H1 (cell line): ENCODE data around the gene ZC3H12C. TPM values are rescaled to one million over a fixed set of nuclear protein-coding genes. Genes with fewer than 3 reads are reported as not detected.

ENCODE experiments used
- CTCF ChIA-PET: fragments of 300-600 bp; sonication (Branson Sonifier 250); formaldehyde crosslinking; loops from one replicate; lab custom pipeline; 2021; ENCODE audit not compliant: partially characterized antibody; lab: Charles Lee
- POLR2A ChIA-PET: fragments of 300-600 bp; sonication (Branson Sonifier 250); formaldehyde crosslinking; loops from one replicate; lab custom pipeline; 2021; ENCODE audit warnings: inconsistent platforms; ENCODE audit not compliant: partially characterized antibody; lab: Charles Lee
- DNase-seq, 2 experiments: peaks; one replicate each; pipeline versions ENCODE4 v3.0.0 to v3.0.0-alpha.2; 2010 to 2022; ENCODE audit warnings: low spot score in 2 of 2, low read depth in 1 of 2, mixed read lengths in 1 of 2
- FAIRE-seq: peaks from 2 replicates; lab custom pipeline; 2011; peaks lifted over from hg19 to GRCh38; lab: Jason Lieb, UNC
- H2AFZ ChIP-seq: 2 replicates; pipeline ENCODE4 v1.8.1; 2012; ENCODE audit warnings: low read length, inconsistent platforms
- H2AK5ac ChIP-seq: 2 replicates; pipeline ENCODE4 v1.6.1; 2013; ENCODE audit warnings: low read depth, low read length
- H2BK120ac ChIP-seq: replicated peaks from 2 replicates; pipeline ENCODE3; 2013; ENCODE audit warnings: low read depth, low read length, inconsistent platforms
- H2BK12ac ChIP-seq: 2 replicates; pipeline ENCODE4 v1.6.1; 2013; ENCODE audit warnings: low read depth, low read length
- H2BK15ac ChIP-seq: 2 replicates; pipeline ENCODE4 v1.6.1; 2013; ENCODE audit warnings: low read length
- H2BK20ac ChIP-seq: 2 replicates; pipeline ENCODE4 v1.6.1; 2013; ENCODE audit warnings: low read length
- H2BK5ac ChIP-seq: 2 replicates; pipeline ENCODE4 v1.6.1; 2013; ENCODE audit warnings: low read depth, low read length
- H3K14ac ChIP-seq: 2 replicates; pipeline ENCODE4 v1.6.1; 2013; ENCODE audit warnings: inconsistent platforms; ENCODE audit not compliant: insufficient read length
- H3K18ac ChIP-seq: 2 replicates; pipeline ENCODE4 v1.6.1; 2013; ENCODE audit warnings: low read length; ENCODE audit errors: extremely low read depth
- H3K23ac ChIP-seq: 2 replicates; pipeline ENCODE4 v1.6.1; 2013; ENCODE audit warnings: inconsistent platforms; ENCODE audit not compliant: insufficient read length
- H3K23me2 ChIP-seq: 2 replicates; pipeline ENCODE4 v1.6.1; 2013; ENCODE audit warnings: low read depth, low read length
- H3K27ac ChIP-seq: 2 replicates; pipeline ENCODE4 v1.6.1; 2011; ENCODE audit warnings: low read depth, low read length, inconsistent platforms
- H3K27me3 ChIP-seq, 4 experiments: replicated peaks in 1 of 4; 1 replicate in 1 of 4; 2 replicates in 3 of 4; pipeline versions ENCODE4 v1.6.1 to v1.8.1; 2011 to 2013; ENCODE audit warnings: low read length in 3 of 4, mild to moderate bottlenecking in 3 of 4, inconsistent platforms in 2 of 4, mixed read lengths in 2 of 4, moderate library complexity in 1 of 4; ENCODE audit not compliant: control insufficient read depth in 3 of 4, insufficient read depth in 3 of 4; ENCODE audit errors: extremely low read depth in 1 of 4
- H3K36me3 ChIP-seq, 4 experiments: 2 replicates each; pipeline versions ENCODE4 v1.6.1 to v1.8.1; 2011 to 2013; ENCODE audit warnings: mild to moderate bottlenecking in 4 of 4, low read length in 3 of 4, moderate library complexity in 2 of 4, control low read depth in 1 of 4, inconsistent platforms in 1 of 4; ENCODE audit not compliant: insufficient read depth in 4 of 4, control insufficient read depth in 2 of 4
- H3K4ac ChIP-seq: replicated peaks from 2 replicates; pipeline ENCODE3; 2013; ENCODE audit warnings: low read length, low read depth, mixed read lengths, inconsistent platforms; ENCODE audit not compliant: insufficient read length
- H3K4me1 ChIP-seq, 4 experiments: replicated peaks in 1 of 4; 1 replicate in 1 of 4; 2 replicates in 3 of 4; pipeline versions ENCODE4 v1.6.1 to v1.8.1; 2011 to 2013; ENCODE audit warnings: low read length in 3 of 4, inconsistent platforms in 2 of 4, mixed read lengths in 1 of 4; ENCODE audit not compliant: insufficient read depth in 4 of 4, control insufficient read depth in 3 of 4
- H3K4me2 ChIP-seq, 2 experiments: 2 replicates each; pipeline versions ENCODE4 v1.6.1 to v1.8.1; 2011 to 2013; ENCODE audit warnings: low read depth in 2 of 2, low read length in 2 of 2, control low read depth in 1 of 2, inconsistent platforms in 1 of 2, mild to moderate bottlenecking in 1 of 2; ENCODE audit not compliant: insufficient read depth in 1 of 2
- H3K4me3 ChIP-seq, 4 experiments: fragments of 200-600, 300-600 bp in 1 of 4; sonication (generic), shearing (Covaris generic), sonication (Bioruptor Twin) in 1 of 4; 2 replicates each; pipeline versions ENCODE4 v1.5.1 to v1.8.1; 2011 to 2016; ENCODE audit warnings: low read length in 4 of 4, low read depth in 3 of 4, control low read depth in 2 of 4, inconsistent platforms in 2 of 4, mild to moderate bottlenecking in 2 of 4, mixed read lengths in 1 of 4, moderate library complexity in 1 of 4; ENCODE audit not compliant: insufficient read depth in 2 of 4; ENCODE audit errors: extremely low read depth in 1 of 4
- H3K56ac ChIP-seq: replicated peaks from 2 replicates; pipeline ENCODE3; 2013; ENCODE audit warnings: low read depth, mild to moderate bottlenecking, mixed read lengths, low read length, inconsistent platforms; ENCODE audit not compliant: insufficient read length
- H3K79me1 ChIP-seq: 2 replicates; pipeline ENCODE4 v1.6.1; 2013; ENCODE audit warnings: low read depth, low read length, control low read depth
- H3K79me2 ChIP-seq, 2 experiments: 2 replicates each; pipeline versions ENCODE4 v1.6.1 to v1.8.1; 2012 to 2013; ENCODE audit warnings: low read length in 2 of 2, mild to moderate bottlenecking in 2 of 2, inconsistent platforms in 1 of 2; ENCODE audit not compliant: insufficient read depth in 2 of 2, control insufficient read depth in 1 of 2
- H3K9ac ChIP-seq, 4 experiments: replicated peaks in 1 of 4; 1 replicate in 1 of 4; 2 replicates in 3 of 4; pipeline versions ENCODE4 v1.6.1 to v1.8.1; 2011 to 2013; ENCODE audit warnings: low read depth in 3 of 4, low read length in 3 of 4, control low read depth in 2 of 4, mild to moderate bottlenecking in 2 of 4, moderate library complexity in 2 of 4, inconsistent platforms in 1 of 4; ENCODE audit errors: extremely low read depth in 1 of 4
- H3K9me3 ChIP-seq, 2 experiments: 2 replicates each; pipeline versions ENCODE4 v1.6.1 to v1.8.1; 2012 to 2013; ENCODE audit warnings: mild to moderate bottlenecking in 2 of 2, moderate library complexity in 2 of 2, control low read depth in 1 of 2, inconsistent platforms in 1 of 2, low read depth in 1 of 2, low read length in 1 of 2, mixed read lengths in 1 of 2; ENCODE audit not compliant: insufficient read depth in 2 of 2
- H4K20me1 ChIP-seq, 2 experiments: replicated peaks in 1 of 2; 2 replicates each; pipeline versions ENCODE3 to v1.8.1; 2011 to 2013; ENCODE audit warnings: inconsistent platforms in 2 of 2, low read length in 2 of 2, mild to moderate bottlenecking in 1 of 2; ENCODE audit not compliant: insufficient read depth in 2 of 2, control insufficient read depth in 1 of 2
- H4K5ac ChIP-seq: 2 replicates; pipeline ENCODE4 v1.6.1; 2013; ENCODE audit warnings: low read length, low read depth, mixed read lengths, inconsistent platforms; ENCODE audit not compliant: insufficient read length
- H4K8ac ChIP-seq: 2 replicates; pipeline ENCODE4 v1.8.0; 2013; ENCODE audit warnings: mild to moderate bottlenecking, moderate library complexity, low read length, inconsistent platforms; ENCODE audit not compliant: insufficient read depth; ENCODE audit errors: extremely low read depth
- H4K91ac ChIP-seq: replicated peaks from 2 replicates; pipeline ENCODE3; 2013; ENCODE audit warnings: low read length, mixed read lengths, inconsistent platforms; ENCODE audit not compliant: insufficient read length
- CREB1 ChIP-seq: IDR thresholded peaks from 2 replicates; pipeline ENCODE4 v1.6.1; 2012; ENCODE audit warnings: inconsistent platforms
- POLR2AphosphoS5 ChIP-seq: IDR thresholded peaks from 2 replicates; pipeline ENCODE4 v1.6.1; 2011; ENCODE audit warnings: low read depth, low read length
- TAF1 ChIP-seq: IDR thresholded peaks from 2 replicates; pipeline ENCODE4 v1.6.1; 2011; ENCODE audit warnings: mild to moderate bottlenecking, low read depth, low read length
- WGBS, 2 experiments: shearing (Covaris generic) in 1 of 2; methylation state at CpG; one replicate each; pipeline versions ENCODE4 v1.1.6 to v1.1.7; 2013 to 2015; ENCODE audit warnings: low lambda C conversion rate in 2 of 2, mixed read lengths in 2 of 2, inconsistent platforms in 1 of 2, low coverage in 1 of 2, missing lambda C conversion rate in 1 of 2; ENCODE audit not compliant: insufficient replicate concordance in 2 of 2, insufficient coverage in 1 of 2, insufficient read length in 1 of 2; ENCODE audit errors: extremely low coverage in 1 of 2, missing lambda C conversion rate in 1 of 2; 5-methylcytosine and 5-hydroxymethylcytosine counted together
- polyA plus RNA-seq, 7 experiments: library from polyadenylated mRNA; depleted of rRNA in 3 of 7; stranded (reverse) in 5 of 7; unstranded in 2 of 7; fragments of >200 nt in 5 of 7; fragments of 200-250 nt in 2 of 7; gene quantifications; 1 replicate in 5 of 7; 2 replicates in 1 of 7; 4 replicates in 1 of 7; pipeline versions ENCODE4 v1.2.1 to v1.2.3, GENCODE V29; 2011 to 2013; ENCODE audit warnings: missing spikeins in 2 of 7, mixed read lengths in 2 of 7
- total RNA-seq: library from RNA; stranded (reverse); fragmentation: NEBNext Ultra II Directional; extraction: Animal tissue kit (Norgen Biotek cat#: 25700); gene quantifications from 2 replicates; pipeline ENCODE4 v1.2.1, GENCODE V29; 2021

Gene ZC3H12C
- total and polyA plus RNA-seq, 2 of the 8 experiments (the other 6 are each of a cell fraction or from before 2014, with no cell fraction given): 2.0 to 2.7 TPM

DNA sequence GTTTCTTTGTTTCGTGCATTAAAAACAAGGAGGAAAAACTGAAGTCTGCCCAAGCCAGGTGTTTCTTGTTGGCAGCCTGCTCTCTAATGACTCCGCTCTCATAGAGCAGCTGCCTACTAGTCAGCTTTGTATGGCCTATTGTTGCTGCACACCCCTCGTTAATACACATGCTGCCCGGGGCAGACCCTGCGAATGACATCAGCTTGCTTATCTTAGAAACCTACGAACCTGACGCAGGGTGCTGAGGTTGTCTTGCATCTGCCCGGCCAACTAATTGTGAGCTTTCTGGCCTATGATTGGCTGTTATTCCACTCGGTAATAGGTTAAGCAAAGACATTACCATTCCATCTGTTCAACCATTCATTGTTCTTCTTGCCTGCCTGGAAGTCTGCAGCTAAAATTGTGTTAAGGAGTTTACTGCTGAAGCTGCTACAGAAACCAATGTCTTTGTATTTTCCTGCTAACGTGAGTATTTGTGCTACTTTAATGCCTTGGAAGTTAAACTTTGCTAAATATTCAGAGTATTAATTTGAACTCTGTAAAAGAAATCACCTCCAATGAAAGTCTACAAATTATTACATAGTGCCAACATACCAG, 37.5 kb downstream of the ZC3H12C start:
- FAIRE-seq: no peak
- Histone ChIP-seq H3K27ac (no peak overlapping the region), H2BK15ac (no peak overlapping the region), H3K14ac (no peak overlapping the region), H3K4me2 (0 out of 4 replicates have a peak overlapping the region, but pooled peaks of 1 of the 2 experiments have one; percentile 9), H3K79me2 (0 out of 4 replicates have a peak, but pooled peaks cover 0 to 2% of the 10 kb centered on the region in 2 experiments), H2BK20ac (no peak overlapping the region), H4K5ac (no peak overlapping the region), H4K20me1 (no peaks in the 10 kb centered on the region), H3K23ac (no peak overlapping the region), H4K91ac (no peak overlapping the region), H2AFZ (no peak overlapping the region; the same call in 1 of the 2 replicates), H2AK5ac (0 out of 2 replicates have a peak overlapping the region, but pooled peaks have one; percentile 28), H3K18ac (0 out of 2 replicates have a peak overlapping the region, but pooled peaks have one; percentile 57), H3K4ac (no peak overlapping the region), H3K79me1 (no peaks in the 10 kb centered on the region), H3K4me1 (peaks cover 0 to 13% (median 8%) of the 10 kb centered on the region in 4 experiments; a peak in 4 of 7 replicates), H4K8ac (no peak overlapping the region), H3K9me3 (no peaks in the 10 kb centered on the region), H3K4me3 (no peak overlapping the region), H3K36me3 (no peaks in the 10 kb centered on the region), H3K9ac (no peak overlapping the region; a peak in 1 of 7 replicates), H3K27me3 (no peaks in the 10 kb centered on the region), H2BK12ac (no peak overlapping the region), H3K56ac (no peak overlapping the region), H2BK5ac (no peak overlapping the region), H3K23me2 (no peaks in the 10 kb centered on the region), H2BK120ac (no peak overlapping the region)
- TF ChIP-seq TAF1 (0 out of 2 replicates have a peak, but pooled peaks have one; percentile 28), CREB1 (peak; percentile 25; the same call in 1 of the 2 replicates), POLR2AphosphoS5 (no peak)
- ChIA-PET POLR2A (no interaction called here), CTCF (interaction anchor here (0.6 to 1.6 kb wide), 3 partner anchors 16 to 66 kb away, joined by 3 to 4 read pairs (median 3); no protein-coding TSS in a partner anchor)
- DNase-seq: peak in 1 of 2 experiments; percentile 0
- WGBS, 2 experiments: 62% methylated on average over 10 of the region's 10 CpGs; no CpG with 5 or more reads in 1 of the 2 experiments
